Colonic mucosa (tissue), 4 donors: Measurements from ENCODE around the gene MRPS12. TPM values are rescaled to one million over a fixed set of nuclear protein-coding genes. Genes with fewer than 3 reads are reported as not detected.

Experiments
- DNase-seq: peaks from one replicate; pipeline ENCODE4 v3.0.0-alpha.2; 2020
- H3K27ac ChIP-seq: fragments of 200-600 bp; one replicate; pipeline ENCODE4 v1.8.0; 2021
- H3K27me3 ChIP-seq: fragments of 200-600 bp; one replicate; pipeline ENCODE4 v1.8.0; 2021
- H3K36me3 ChIP-seq: fragments of 200-600 bp; one replicate; pipeline ENCODE4 v1.8.0; 2021
- H3K4me1 ChIP-seq: fragments of 200-600 bp; one replicate; pipeline ENCODE4 v1.8.0; 2021; ENCODE audit warnings: mild to moderate bottlenecking
- H3K4me3 ChIP-seq: fragments of 200-600 bp; one replicate; pipeline ENCODE4 v1.8.0; 2021
- H3K9ac ChIP-seq, 2 donors: one replicate each; pipeline ENCODE4 v1.7.0; 2013; ENCODE audit warnings: control low read depth in 2 of 2, low read depth in 2 of 2, low read length in 2 of 2
- H3K9me3 ChIP-seq: fragments of 200-600 bp; one replicate; pipeline ENCODE4 v1.8.0; 2021
- CTCF ChIP-seq: fragments of 200-600 bp; IDR thresholded peaks from one replicate; pipeline ENCODE4 v1.8.0; 2022; ENCODE audit warnings: antibody characterized with exemption, mild to moderate bottlenecking
- intact Hi-C: fragments of 100-400 bp; cut with DNase I; formaldehyde crosslinking; loops from one replicate; pipeline ENCODE4 v1.14.1; 2022
- total RNA-seq, 2 donors: library from RNA; stranded (reverse); fragmentation: NEBNext Ultra II Directional in 1 of 2; extraction: Animal tissue kit (Norgen Biotek cat#: 25700) in 1 of 2; gene quantifications; one replicate each; pipeline ENCODE4 v1.2.1, GENCODE V29; 2021
- donor health status: healthy.
- donor health status: DM: no; HTN: no; CAD: no.
- donor health status: DM: no; HTN: no; CAD: no.

MRPS12 gene
- total RNA-seq, 2 donors from 2014 or later: 38.0 to 107 TPM

GRCh38 chr19:38917921-38918491, 12.7 kb upstream of the MRPS12 start:
- intact Hi-C loops: no loop called here
- Histone ChIP-seq H3K36me3 (no peaks in the 10 kb centered on the region), H3K4me1 (no peaks in the 10 kb centered on the region), H3K4me3 (no peak overlapping the region), H3K9me3 (no peaks in the 10 kb centered on the region), H3K27me3 (no peaks in the 10 kb centered on the region), H3K27ac (no peak overlapping the region), H3K9ac (no peak overlapping the region)
- TF ChIP-seq CTCF: no peak
- no peak for DNase-seq

GRCh38 chr19:38918526-38918925, 12.2 kb upstream of the MRPS12 start:
- no peaks in the 10 kb centered on the region for H3K4me1 ChIP-seq
- no peaks in the 10 kb centered on the region for H3K27me3 ChIP-seq
- no peak for DNase-seq
- no peak overlapping the region for H3K9ac ChIP-seq
- no peak overlapping the region for H3K27ac ChIP-seq
- intact Hi-C loops: no loop called here
- H3K36me3 ChIP-seq: no peaks in the 10 kb centered on the region
- H3K4me3 ChIP-seq: no peak overlapping the region
- no peak for TF ChIP-seq CTCF
- H3K9me3 ChIP-seq: no peaks in the 10 kb centered on the region

GRCh38 chr19:38919837-38920601, 10.7 kb upstream of the MRPS12 start:
- H3K36me3 ChIP-seq: no peaks in the 10 kb centered on the region
- no peak for DNase-seq
- H3K9ac ChIP-seq: no peak overlapping the region
- no peaks in the 10 kb centered on the region for H3K4me1 ChIP-seq
- H3K9me3 ChIP-seq: no peaks in the 10 kb centered on the region
- no peaks in the 10 kb centered on the region for H3K27me3 ChIP-seq
- H3K4me3 ChIP-seq: no peak overlapping the region
- no peak overlapping the region for H3K27ac ChIP-seq
- no peak for TF ChIP-seq CTCF
- intact Hi-C loops: loop anchor here (10.0 kb wide), 3 partner anchors 285 to 405 kb away; no protein-coding TSS in a partner anchor

- no peak overlapping the region for H3K27ac ChIP-seq
- H3K9ac ChIP-seq: no peak overlapping the region
- intact Hi-C loops: loop anchor here (10.0 kb wide), 3 partner anchors 286 to 406 kb away; no protein-coding TSS in a partner anchor
- H3K4me1 ChIP-seq: no peaks in the 10 kb centered on the region
- no peak overlapping the region for H3K4me3 ChIP-seq
- no peaks in the 10 kb centered on the region for H3K36me3 ChIP-seq
- H3K27me3 ChIP-seq: no peaks in the 10 kb centered on the region
- DNase-seq: no peak
- no peaks in the 10 kb centered on the region for H3K9me3 ChIP-seq
- no peak for TF ChIP-seq CTCF
Measured at GRCh38 chr19:38920602-38921419, 9.9 kb upstream of the MRPS12 start.

- H3K36me3 ChIP-seq: no peaks in the 10 kb centered on the region
- DNase-seq: no peak
Measured at GRCh38 chr19:38921420-38922274, 9.1 kb upstream of the MRPS12 start.

More at GRCh38 chr19:38921420-38922274, 9.1 kb upstream of the MRPS12 start:
- TF ChIP-seq CTCF: no peak
- Histone ChIP-seq H3K9ac (no peak overlapping the region), H3K9me3 (no peaks in the 10 kb centered on the region), H3K4me1 (no peaks in the 10 kb centered on the region), H3K27ac (no peak overlapping the region), H3K4me3 (no peak overlapping the region), H3K27me3 (no peaks in the 10 kb centered on the region)
- intact Hi-C loops: loop anchor here (10.0 kb wide), 3 partner anchors 287 to 407 kb away; no protein-coding TSS in a partner anchor
